IMR-90 (cell line): ENCODE measurements around the gene UST. TPM values are rescaled to one million over a fixed set of nuclear protein-coding genes. Genes with fewer than 3 reads are reported as not detected.

Experiments used
- ATAC-seq: fragments of 200-7000 bp; cut with Tn5 transposase; 2 replicates; pipeline ENCODE4 v1.9.1; 2020; ENCODE audit warnings: low read depth, mild to moderate bottlenecking, moderate library complexity
- BruUV-seq: library from RNA; stranded (reverse); fragments of 400-500 nt; replicated peaks from 2 replicates; lab custom pipeline; 2021; lab: Mats Ljungman, UMichigan
- CTCF ChIA-PET: fragments of 300-600 bp; formaldehyde crosslinking; extraction: SDS; loops from one replicate; lab custom pipeline; 2021; ENCODE audit warnings: antibody characterized with exemption; lab: Yijun Ruan, JAX
- POLR2A ChIA-PET: fragments of 300-600 bp; sonication (Branson Sonifier 250); formaldehyde crosslinking; loops from one replicate; lab custom pipeline; 2022; ENCODE audit warnings: antibody characterized with exemption; ENCODE audit not compliant: unreplicated experiment; lab: Charles Lee
- DNase-seq: peaks from one replicate; pipeline ENCODE4 v3.0.0; 2013
- H2AFZ ChIP-seq: replicated peaks from 2 replicates; pipeline ENCODE3; 2013; ENCODE audit warnings: low read length, mild to moderate bottlenecking; ENCODE audit not compliant: poor library complexity
- H2AK5ac ChIP-seq: 2 replicates; pipeline ENCODE4 v1.6.1; 2013; ENCODE audit warnings: low read depth, low read length, inconsistent platforms
- H2AK9ac ChIP-seq: replicated peaks from 2 replicates; pipeline ENCODE3; 2013; ENCODE audit warnings: mild to moderate bottlenecking, low read depth, low read length, moderate library complexity; ENCODE audit not compliant: poor library complexity
- H2BK120ac ChIP-seq: 2 replicates; pipeline ENCODE4 v1.6.1; 2013; ENCODE audit warnings: low read depth, low read length, inconsistent platforms
- H2BK15ac ChIP-seq: 3 replicates; pipeline ENCODE4 v1.6.1; 2013; ENCODE audit warnings: low read depth, low read length, inconsistent platforms
- H2BK20ac ChIP-seq: 2 replicates; pipeline ENCODE4 v1.6.1; 2013; ENCODE audit warnings: low read depth, mild to moderate bottlenecking, inconsistent platforms, low read length, moderate library complexity
- H2BK5ac ChIP-seq: 2 replicates; pipeline ENCODE4 v1.6.1; 2013; ENCODE audit warnings: mild to moderate bottlenecking, low read depth, low read length, inconsistent platforms; ENCODE audit not compliant: poor library complexity, severe bottlenecking
- H3K14ac ChIP-seq: replicated peaks from 2 replicates; pipeline ENCODE4 v1.6.1; 2013; ENCODE audit warnings: low read depth, low read length, inconsistent platforms
- H3K18ac ChIP-seq: 2 replicates; pipeline ENCODE4 v1.6.1; 2013; ENCODE audit warnings: low read depth, low read length, control low read depth
- H3K23ac ChIP-seq: 2 replicates; pipeline ENCODE4 v1.6.1; 2013; ENCODE audit warnings: low read depth, low read length, inconsistent platforms
- H3K27ac ChIP-seq: 2 replicates; pipeline ENCODE4 v1.5.1; 2013; ENCODE audit warnings: mild to moderate bottlenecking, control low read depth, low read length; ENCODE audit not compliant: insufficient read depth
- H3K27me3 ChIP-seq: 2 replicates; pipeline ENCODE4 v1.6.1; 2013; ENCODE audit warnings: low read length; ENCODE audit not compliant: control insufficient read depth, insufficient read depth
- H3K36me3 ChIP-seq: 2 replicates; pipeline ENCODE4 v1.6.1; 2013; ENCODE audit warnings: low read length, mixed read lengths; ENCODE audit not compliant: control insufficient read depth, insufficient read depth
- H3K4ac ChIP-seq: 2 replicates; pipeline ENCODE4 v1.6.1; 2013; ENCODE audit warnings: low read depth, low read length, inconsistent platforms
- H3K4me1 ChIP-seq: 2 replicates; pipeline ENCODE4 v1.6.1; 2013; ENCODE audit warnings: low read length, mixed read lengths; ENCODE audit not compliant: control insufficient read depth, insufficient read depth
- H3K4me2 ChIP-seq: 2 replicates; pipeline ENCODE4 v1.6.1; 2013; ENCODE audit warnings: low read depth, mild to moderate bottlenecking, control low read depth, low read length, moderate library complexity
- H3K4me3 ChIP-seq: 2 replicates; pipeline ENCODE4 v1.5.1; 2013; ENCODE audit warnings: low read depth, mild to moderate bottlenecking, control low read depth, low read length, moderate library complexity; ENCODE audit not compliant: insufficient read depth
- H3K56ac ChIP-seq: 2 replicates; pipeline ENCODE4 v1.6.1; 2013; ENCODE audit warnings: low read length, inconsistent platforms; ENCODE audit not compliant: insufficient read depth; ENCODE audit errors: extremely low read depth
- H3K79me1 ChIP-seq, 2 experiments: 2 replicates each; pipeline ENCODE4 v1.6.1; 2013; ENCODE audit warnings: low read length in 2 of 2, inconsistent platforms in 1 of 2, low read depth in 1 of 2
- H3K9ac ChIP-seq: 2 replicates; pipeline ENCODE4 v1.6.1; 2013; ENCODE audit warnings: low read depth, low read length, control low read depth
- H3K9me1 ChIP-seq: 2 replicates; pipeline ENCODE4 v1.6.1; 2013; ENCODE audit warnings: low read length, inconsistent platforms; ENCODE audit not compliant: insufficient read depth
- H3K9me3 ChIP-seq: 2 replicates; pipeline ENCODE4 v1.6.1; 2013; ENCODE audit warnings: low read length; ENCODE audit not compliant: control insufficient read depth, insufficient read depth
- H4K20me1 ChIP-seq: 2 replicates; pipeline ENCODE4 v1.6.1; 2013; ENCODE audit warnings: low read length, inconsistent platforms; ENCODE audit not compliant: insufficient read depth
- H4K5ac ChIP-seq: 2 replicates; pipeline ENCODE4 v1.6.1; 2013; ENCODE audit warnings: mild to moderate bottlenecking, low read depth, low read length, control low read depth
- H4K8ac ChIP-seq, 2 experiments: 2 replicates each; pipeline ENCODE4 v1.6.1; 2013; ENCODE audit warnings: low read depth in 2 of 2, low read length in 2 of 2, control low read depth in 1 of 2, inconsistent platforms in 1 of 2
- H4K91ac ChIP-seq: 2 replicates; pipeline ENCODE4 v1.6.1; 2013; ENCODE audit warnings: low read depth, low read length, inconsistent platforms; ENCODE audit not compliant: insufficient read depth
- CEBPB ChIP-seq: IDR thresholded peaks from 2 replicates; pipeline ENCODE4 v1.6.1; 2012; ENCODE audit warnings: low read depth, low read length, improper control_type of control experiment
- CTCF ChIP-seq: conservative IDR thresholded peaks from 2 replicates; pipeline ENCODE4 v1.5.1; 2012; ENCODE audit warnings: mild to moderate bottlenecking, low read depth, low read length, improper control_type of control experiment
- RAD21 ChIP-seq: IDR thresholded peaks from 2 replicates; pipeline ENCODE4 v1.6.1; 2012; ENCODE audit warnings: low read length, improper control_type of control experiment
- WGBS, 2 experiments: methylation state at CpG; one replicate each; pipeline versions ENCODE4 v1.1.5 to v1.1.7; 2013; ENCODE audit warnings: missing lambda C conversion rate in 2 of 2; ENCODE audit not compliant: insufficient read length in 1 of 2; ENCODE audit errors: extremely low coverage in 2 of 2; 5-methylcytosine and 5-hydroxymethylcytosine counted together
- dilution Hi-C: fragments of 300-500 bp; cut with HindIII; formaldehyde crosslinking; loops from one replicate; pipeline ENCODE4 v1.14.3; 2018; ENCODE audit warnings: low sequenced_read_pairs; ENCODE audit not compliant: unreplicated experiment
- in situ Hi-C: fragments of 300-500 bp; cut with MboI; formaldehyde crosslinking; loops from 3 replicates; pipeline ENCODE4 v1.14.3; 2019; ENCODE audit warnings: low sequenced_read_pairs, inconsistent platforms, mixed read lengths
- intact Hi-C: fragments of 100-400 bp; cut with micrococcal nuclease; formaldehyde crosslinking; loops from 2 replicates; pipeline ENCODE4 v1.10.0; 2022
- polyA plus RNA-seq, 3 experiments: library from polyadenylated mRNA; depleted of rRNA; stranded (reverse); fragments of >200 nt; gene quantifications; 2 replicates each; pipeline ENCODE4 v1.2.3, GENCODE V29; 2012; ENCODE audit warnings: low replicate concordance in 1 of 3
- total RNA-seq: library from RNA; depleted of rRNA; stranded (reverse); fragments of >200 nt; gene quantifications from 2 replicates; pipeline ENCODE4 v1.2.3, GENCODE V29; 2012

The UST gene
- total and polyA plus RNA-seq, 2 of the 4 experiments (the other 2 are of a cell fraction) = 7.7 to 13.8 TPM

- BruUV-seq = no TSS peak
Measured at GRCh38 chr6:148799647-148800046, 52.8 kb downstream of the UST start.

More at GRCh38 chr6:148799647-148800046, 52.8 kb downstream of the UST start:
- POLR2A ChIA-PET = no interaction called here
- no peak overlapping the region for H3K4me3 ChIP-seq
- no peak overlapping the region for H3K14ac ChIP-seq
- intact Hi-C loops = no loop called here
- H3K23ac ChIP-seq = no peak overlapping the region
- dilution Hi-C loops = no loop called here
- H2BK20ac ChIP-seq = no peak overlapping the region
- H2BK15ac ChIP-seq = no peak overlapping the region
- in situ Hi-C loops = no loop called here
- H3K18ac ChIP-seq = no peak overlapping the region
- DNase-seq (no peak), ATAC-seq (no peak)
- no peak overlapping the region for H2BK5ac ChIP-seq
- no peak overlapping the region for H2BK120ac ChIP-seq
- no peak overlapping the region for H3K56ac ChIP-seq
- no peak overlapping the region for H2AK9ac ChIP-seq
- TF ChIP-seq CTCF (no peak), CEBPB (peak; percentile 80), RAD21 (no peak)
- peaks cover 23% of the 10 kb centered on the region for H4K20me1 ChIP-seq
- no peak overlapping the region for H3K27ac ChIP-seq
- WGBS, 2 experiments = no CpG with 5 or more reads among the region's 3 CpGs
- H2AK5ac ChIP-seq = no peak overlapping the region
- H2AFZ ChIP-seq = no peak overlapping the region
- no peak overlapping the region for H4K5ac ChIP-seq
- H4K8ac ChIP-seq = no peak overlapping the region
- no peaks in the 10 kb centered on the region for H3K4me1 ChIP-seq
- peaks cover 16 to 38% of the 10 kb centered on the region in 2 experiments for H3K79me1 ChIP-seq
- no peaks in the 10 kb centered on the region for H3K9me3 ChIP-seq
- no peak overlapping the region for H4K91ac ChIP-seq
- H3K36me3 ChIP-seq = no peaks in the 10 kb centered on the region
- H3K9me1 ChIP-seq = peaks cover 6% of the 10 kb centered on the region; the same call in 1 of the 2 replicates
- CTCF ChIA-PET = interaction anchor here (1.0 kb wide), 1 partner anchor 11 kb away, joined by 5 read pairs; no protein-coding TSS in a partner anchor
- no peak overlapping the region for H3K4ac ChIP-seq
- H3K4me2 ChIP-seq = no peak overlapping the region
- H3K27me3 ChIP-seq = no peaks in the 10 kb centered on the region
- no peak overlapping the region for H3K9ac ChIP-seq
